ENCODE data around the gene NFX1.
A peak's percentile ranks its signal among the peaks of the same experiment; 100 is the strongest.
"Not testable (repeated sequence)": the region's sequence is repeated elsewhere in the genome, so short reads cannot be mapped to it uniquely, and the experiment has no call there.

Gene NFX1

GRCh38 chr9:33358641-33359040, 68.3 kb downstream of the NFX1 start:
- H3K27ac ChIP-seq (ENCODE audit: insufficient read depth in 1 of 2, low read depth in 1 of 2, low read length in 2 of 2, poor library complexity in 1 of 2, severe bottlenecking in 2 of 2); H3K4me3 ChIP-seq (ENCODE audit: control insufficient read depth in 1 of 7, extremely low read depth in 1 of 7, insufficient read depth in 4 of 7, low read depth in 2 of 7, low read length in 6 of 7); DNase-seq; CTCF ChIA-PET; H3K9me3 ChIP-seq (ENCODE audit: control extremely low read depth in 1 of 5, control insufficient read depth in 4 of 5, insufficient read depth in 2 of 5, low read depth in 1 of 5, low read length in 4 of 5); H3K27me3 ChIP-seq (replicated peaks in 2 of 5; ENCODE audit: control insufficient read depth in 4 of 5, insufficient read depth in 5 of 5, low read length in 4 of 5); POLR2A ChIA-PET: not testable (repeated sequence)
- H3K36me3 ChIP-seq (ENCODE audit: control insufficient read depth in 4 of 4, insufficient read depth in 4 of 4, low read length in 3 of 4) = peaks cover 4 to 23% (median 11%) of the 10 kb centered on the region in 4 experiments
- H3K4me1 ChIP-seq (ENCODE audit: control extremely low read depth in 1 of 4, control insufficient read depth in 4 of 4, insufficient read depth in 4 of 4, low read length in 3 of 4) = peaks cover 2 to 11% (median 4%) of the 10 kb centered on the region in 4 experiments
- WGBS (ENCODE audit: insufficient coverage) = no CpG with 5 or more reads among the region's 3 CpGs

GRCh38 chr9:33364127-33364526, 73.8 kb downstream of the NFX1 start:
- peaks cover 26 to 50% (median 38%) of the 10 kb centered on the region in 4 experiments for H3K36me3 ChIP-seq (ENCODE audit: control insufficient read depth in 4 of 4, insufficient read depth in 4 of 4, low read length in 3 of 4)
- H3K27ac ChIP-seq (ENCODE audit: insufficient read depth in 1 of 2, low read depth in 1 of 2, low read length in 2 of 2, poor library complexity in 1 of 2, severe bottlenecking in 2 of 2) = no peak overlapping the region
- H3K4me1 ChIP-seq (ENCODE audit: control extremely low read depth in 1 of 4, control insufficient read depth in 4 of 4, insufficient read depth in 4 of 4, low read length in 3 of 4) = no peaks in the 10 kb centered on the region
- WGBS (ENCODE audit: insufficient coverage) = 87% methylated on average over 2 of the region's 2 CpGs
- POLR2A ChIA-PET = no interaction called here
- H3K9me3 ChIP-seq (ENCODE audit: control extremely low read depth in 1 of 5, control insufficient read depth in 4 of 5, insufficient read depth in 2 of 5, low read depth in 1 of 5, low read length in 4 of 5) = no peaks in the 10 kb centered on the region
- no peak for DNase-seq
- no peak overlapping the region for H3K4me3 ChIP-seq (ENCODE audit: control insufficient read depth in 1 of 7, extremely low read depth in 1 of 7, insufficient read depth in 4 of 7, low read depth in 2 of 7, low read length in 6 of 7)
- CTCF ChIA-PET = interaction anchor here (2.5 kb wide), 1 partner anchor 10 kb away, joined by 16 read pairs; no protein-coding TSS in a partner anchor
- H3K27me3 ChIP-seq (replicated peaks in 2 of 5; ENCODE audit: control insufficient read depth in 4 of 5, insufficient read depth in 5 of 5, low read length in 4 of 5) = no peaks in the 10 kb centered on the region

DNA sequence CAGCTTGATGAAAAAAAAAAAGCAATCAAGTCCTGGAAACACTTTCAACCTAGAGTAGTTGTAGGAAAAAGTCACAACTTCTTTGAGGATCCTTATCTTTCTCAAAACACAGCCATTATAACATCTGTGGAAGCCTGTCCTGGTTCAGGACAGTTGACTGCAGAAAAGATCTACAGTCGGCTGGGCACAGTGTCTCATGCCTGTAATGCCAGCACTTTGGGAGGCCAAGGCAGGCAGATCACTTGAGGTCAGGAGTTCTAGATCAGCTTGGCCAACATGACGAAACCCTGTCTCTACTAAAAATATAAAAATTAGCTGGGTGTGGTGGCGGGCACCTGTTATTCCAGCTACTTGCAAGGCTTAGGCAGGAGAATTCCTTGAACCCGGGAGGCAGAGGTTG, 74.5 kb downstream of the NFX1 start:
- CTCF ChIA-PET = interaction anchor here (0.9 to 2.5 kb wide), 2 partner anchors 10 to 102 kb away, joined by 3 to 16 read pairs; no protein-coding TSS in a partner anchor
- POLR2A ChIA-PET; H3K27ac ChIP-seq (ENCODE audit: insufficient read depth in 1 of 2, low read depth in 1 of 2, low read length in 2 of 2, poor library complexity in 1 of 2, severe bottlenecking in 2 of 2); H3K9me3 ChIP-seq (ENCODE audit: control extremely low read depth in 1 of 5, control insufficient read depth in 4 of 5, insufficient read depth in 2 of 5, low read depth in 1 of 5, low read length in 4 of 5); H3K4me3 ChIP-seq (ENCODE audit: control insufficient read depth in 1 of 7, extremely low read depth in 1 of 7, insufficient read depth in 4 of 7, low read depth in 2 of 7, low read length in 6 of 7); H3K4me1 ChIP-seq (ENCODE audit: control extremely low read depth in 1 of 4, control insufficient read depth in 4 of 4, insufficient read depth in 4 of 4, low read length in 3 of 4); H3K27me3 ChIP-seq (replicated peaks in 2 of 5; ENCODE audit: control insufficient read depth in 4 of 5, insufficient read depth in 5 of 5, low read length in 4 of 5); DNase-seq: not testable (repeated sequence)
- WGBS (ENCODE audit: insufficient coverage) = 95% methylated on average over 3 of the region's 4 CpGs
- peaks cover 27 to 54% (median 39%) of the 10 kb centered on the region in 4 experiments for H3K36me3 ChIP-seq (ENCODE audit: control insufficient read depth in 4 of 4, insufficient read depth in 4 of 4, low read length in 3 of 4)

- Histone ChIP-seq H3K36me3 (ENCODE audit: control insufficient read depth in 4 of 4, insufficient read depth in 4 of 4, low read length in 3 of 4) (peaks cover 25 to 76% (median 58%) of the 10 kb centered on the region in 4 experiments), H3K4me1 (ENCODE audit: control extremely low read depth in 1 of 4, control insufficient read depth in 4 of 4, insufficient read depth in 4 of 4, low read length in 3 of 4) (peaks cover 0 to 2% (median 0%) of the 10 kb centered on the region in 4 experiments), H3K27ac (ENCODE audit: insufficient read depth in 1 of 2, low read depth in 1 of 2, low read length in 2 of 2, poor library complexity in 1 of 2, severe bottlenecking in 2 of 2) (no peak overlapping the region), H3K9me3 (ENCODE audit: control extremely low read depth in 1 of 5, control insufficient read depth in 4 of 5, insufficient read depth in 2 of 5, low read depth in 1 of 5, low read length in 4 of 5) (no peaks in the 10 kb centered on the region), H3K4me3 (ENCODE audit: control insufficient read depth in 1 of 7, extremely low read depth in 1 of 7, insufficient read depth in 4 of 7, low read depth in 2 of 7, low read length in 6 of 7) (no peak overlapping the region), H3K27me3 (replicated peaks in 2 of 5; ENCODE audit: control insufficient read depth in 4 of 5, insufficient read depth in 5 of 5, low read length in 4 of 5) (no peaks in the 10 kb centered on the region)
- DNase-seq = no peak
- 93% methylated on average over 2 of the region's 2 CpGs for WGBS (ENCODE audit: insufficient coverage)
- POLR2A ChIA-PET = no interaction called here
- CTCF ChIA-PET = no interaction called here
Observed at GRCh38 chr9:33366979-33367480, 76.7 kb downstream of the NFX1 start.

DNA sequence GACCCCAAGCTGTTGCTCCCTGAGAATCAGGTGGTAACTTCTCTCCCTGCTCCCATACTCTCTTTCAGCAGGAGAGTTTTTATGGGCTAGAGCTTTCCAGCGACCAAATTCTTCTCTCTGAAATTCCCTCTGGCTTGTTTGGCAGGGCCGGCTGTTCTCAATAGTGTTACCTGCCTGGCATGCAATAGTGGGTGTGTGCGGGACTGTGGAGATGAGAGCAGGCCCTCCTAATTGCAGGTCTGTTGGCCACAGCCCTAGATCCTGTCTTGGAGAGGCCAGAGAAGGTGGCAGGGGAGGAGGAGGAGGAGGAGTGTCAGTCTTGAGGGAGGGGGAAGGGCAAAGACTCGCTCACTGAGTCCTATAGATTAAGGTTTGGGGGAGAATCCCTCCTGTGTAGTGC, 82.6 kb downstream of the NFX1 start:
- Histone ChIP-seq H3K27me3 (replicated peaks in 2 of 5; ENCODE audit: control insufficient read depth in 4 of 5, insufficient read depth in 5 of 5, low read length in 4 of 5) (no peaks in the 10 kb centered on the region), H3K9me3 (ENCODE audit: control extremely low read depth in 1 of 5, control insufficient read depth in 4 of 5, insufficient read depth in 2 of 5, low read depth in 1 of 5, low read length in 4 of 5) (no peaks in the 10 kb centered on the region), H3K4me1 (ENCODE audit: control extremely low read depth in 1 of 4, control insufficient read depth in 4 of 4, insufficient read depth in 4 of 4, low read length in 3 of 4) (peaks cover 0 to 13% (median 9%) of the 10 kb centered on the region in 4 experiments), H3K36me3 (ENCODE audit: control insufficient read depth in 4 of 4, insufficient read depth in 4 of 4, low read length in 3 of 4) (peaks cover 9 to 47% (median 36%) of the 10 kb centered on the region in 4 experiments), H3K27ac (ENCODE audit: insufficient read depth in 1 of 2, low read depth in 1 of 2, low read length in 2 of 2, poor library complexity in 1 of 2, severe bottlenecking in 2 of 2) (no peak overlapping the region), H3K4me3 (ENCODE audit: control insufficient read depth in 1 of 7, extremely low read depth in 1 of 7, insufficient read depth in 4 of 7, low read depth in 2 of 7, low read length in 6 of 7) (no peak overlapping the region)
- WGBS (ENCODE audit: insufficient coverage) = 100% methylated on average over 3 of the region's 4 CpGs
- CTCF ChIA-PET = interaction anchor here (1.0 to 6.0 kb wide), 11 partner anchors 8 to 101 kb away, joined by 3 to 49 read pairs (median 12); partner anchors contain the start of genes AQP3 and NOL6
- POLR2A ChIA-PET = no interaction called here
- no peak for DNase-seq

GRCh38 chr9:33374190-33374589, 83.9 kb downstream of the NFX1 start:
- H3K4me1 ChIP-seq (ENCODE audit: control extremely low read depth in 1 of 4, control insufficient read depth in 4 of 4, insufficient read depth in 4 of 4, low read length in 3 of 4) = peaks cover 0 to 13% (median 9%) of the 10 kb centered on the region in 4 experiments
- DNase-seq = no peak
- POLR2A ChIA-PET = interaction anchor here (0.5 kb wide), 1 partner anchor 94 kb away, joined by 3 read pairs; no protein-coding TSS in a partner anchor
- CTCF ChIA-PET = interaction anchor here (0.9 to 6.0 kb wide), 20 partner anchors 9 to 127 kb away, joined by 3 to 49 read pairs (median 10); partner anchors contain the start of gene AQP3
- no peak overlapping the region for H3K4me3 ChIP-seq (ENCODE audit: control insufficient read depth in 1 of 7, extremely low read depth in 1 of 7, insufficient read depth in 4 of 7, low read depth in 2 of 7, low read length in 6 of 7)
- H3K9me3 ChIP-seq (ENCODE audit: control extremely low read depth in 1 of 5, control insufficient read depth in 4 of 5, insufficient read depth in 2 of 5, low read depth in 1 of 5, low read length in 4 of 5) = no peaks in the 10 kb centered on the region
- H3K27me3 ChIP-seq (replicated peaks in 2 of 5; ENCODE audit: control insufficient read depth in 4 of 5, insufficient read depth in 5 of 5, low read length in 4 of 5) = no peaks in the 10 kb centered on the region
- peaks cover 6 to 38% (median 28%) of the 10 kb centered on the region in 4 experiments for H3K36me3 ChIP-seq (ENCODE audit: control insufficient read depth in 4 of 4, insufficient read depth in 4 of 4, low read length in 3 of 4)
- WGBS (ENCODE audit: insufficient coverage) = 97% methylated on average over 9 of the region's 9 CpGs
- H3K27ac ChIP-seq (ENCODE audit: insufficient read depth in 1 of 2, low read depth in 1 of 2, low read length in 2 of 2, poor library complexity in 1 of 2, severe bottlenecking in 2 of 2) = no peak overlapping the region

DNA sequence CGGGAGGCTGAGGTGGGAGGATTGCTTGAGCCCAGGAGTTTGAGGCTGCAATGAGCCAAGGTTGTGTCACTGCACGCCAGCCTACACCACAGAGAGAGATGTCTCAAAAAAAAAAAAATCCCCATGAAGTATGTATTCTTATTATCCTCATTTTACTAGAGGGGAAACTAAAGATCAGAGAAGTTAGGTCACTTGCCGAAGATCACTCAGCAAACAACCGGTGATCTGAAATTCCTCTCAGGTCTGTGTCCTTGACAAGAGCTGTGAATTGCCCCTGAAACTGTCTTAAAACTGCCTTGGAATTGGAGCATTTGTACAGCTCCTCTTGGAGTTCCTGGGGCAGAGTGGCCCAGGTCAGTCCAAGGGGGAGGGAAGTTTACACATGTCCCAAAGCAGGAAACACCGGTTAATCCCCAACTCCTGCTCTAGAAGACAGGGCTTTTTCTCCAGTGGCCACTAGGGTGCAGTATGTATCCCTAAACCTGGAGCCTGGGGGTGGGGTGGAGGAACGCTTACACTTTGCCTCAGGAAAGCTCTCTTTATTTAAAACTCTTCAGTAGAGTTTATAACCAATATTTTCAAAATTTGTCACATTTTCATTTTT, 84.4 kb downstream of the NFX1 start:
- no peaks in the 10 kb centered on the region for H3K27me3 ChIP-seq (replicated peaks in 2 of 5; ENCODE audit: control insufficient read depth in 4 of 5, insufficient read depth in 5 of 5, low read length in 4 of 5)
- peak; percentile 75 to 86 (median 81) for DNase-seq
- 100% methylated on average over 3 of the region's 6 CpGs for WGBS (ENCODE audit: insufficient coverage)
- POLR2A ChIA-PET = interaction anchor here (0.5 to 0.8 kb wide), 3 partner anchors 72 to 93 kb away, joined by 3 read pairs; no protein-coding TSS in a partner anchor
- peaks cover 0 to 13% (median 9%) of the 10 kb centered on the region in 4 experiments for H3K4me1 ChIP-seq (ENCODE audit: control extremely low read depth in 1 of 4, control insufficient read depth in 4 of 4, insufficient read depth in 4 of 4, low read length in 3 of 4)
- H3K27ac ChIP-seq (ENCODE audit: insufficient read depth in 1 of 2, low read depth in 1 of 2, low read length in 2 of 2, poor library complexity in 1 of 2, severe bottlenecking in 2 of 2) = peak overlapping the region in 1 of 2 experiments; percentile 60
- peaks cover 6 to 34% (median 25%) of the 10 kb centered on the region in 4 experiments for H3K36me3 ChIP-seq (ENCODE audit: control insufficient read depth in 4 of 4, insufficient read depth in 4 of 4, low read length in 3 of 4)
- CTCF ChIA-PET = interaction anchor here (0.6 to 6.0 kb wide), 26 partner anchors 10 to 465 kb away, joined by 3 to 49 read pairs (median 8); partner anchors contain the start of genes AQP3 and NOL6
- H3K9me3 ChIP-seq (ENCODE audit: control extremely low read depth in 1 of 5, control insufficient read depth in 4 of 5, insufficient read depth in 2 of 5, low read depth in 1 of 5, low read length in 4 of 5) = no peaks in the 10 kb centered on the region
- H3K4me3 ChIP-seq (ENCODE audit: control insufficient read depth in 1 of 7, extremely low read depth in 1 of 7, insufficient read depth in 4 of 7, low read depth in 2 of 7, low read length in 6 of 7) = peak overlapping the region in 5 of 7 experiments; percentile 23 to 65 (median 46)

All from common myeloid progenitor, CD34-positive (primary cell).